22Rv1 (cell line): ENCODE results near the gene RBM19.

Experiments used
- CTCF ChIP-seq: fragments of 450-650 bp; IDR thresholded peaks from 2 replicates; pipeline ENCODE4 v1.5.1; 2017; ENCODE audit warnings: mild to moderate bottlenecking
- ZFX ChIP-seq: fragments of 450-650 bp; IDR thresholded peaks from 2 replicates; pipeline ENCODE4 v1.6.1; 2017; ENCODE audit warnings: antibody characterized with exemption, borderline replicate concordance

- no peak for TF ChIP-seq CTCF
- no peak for TF ChIP-seq ZFX
These were observed 17.8 kb upstream of the RBM19 start for GRCh38 chr12:113983777-113984448.
